Stimulated activated CD4-positive, alpha-beta T cell treated with anti-CD3 and anti-CD28 coated beads, Interleukin-1b, Interleukin-23, amount 100 ng/mL, for 24 hours (primary cell): Measurements from ENCODE around the gene REXO4.

ENCODE experiments used
- DNase-seq, 4 experiments: peaks; one replicate each; pipeline ENCODE4 v3.0.0-alpha.2; 2020; ENCODE audit warnings: low read depth in 4 of 4, low spot score in 1 of 4

The REXO4 gene

DNA sequence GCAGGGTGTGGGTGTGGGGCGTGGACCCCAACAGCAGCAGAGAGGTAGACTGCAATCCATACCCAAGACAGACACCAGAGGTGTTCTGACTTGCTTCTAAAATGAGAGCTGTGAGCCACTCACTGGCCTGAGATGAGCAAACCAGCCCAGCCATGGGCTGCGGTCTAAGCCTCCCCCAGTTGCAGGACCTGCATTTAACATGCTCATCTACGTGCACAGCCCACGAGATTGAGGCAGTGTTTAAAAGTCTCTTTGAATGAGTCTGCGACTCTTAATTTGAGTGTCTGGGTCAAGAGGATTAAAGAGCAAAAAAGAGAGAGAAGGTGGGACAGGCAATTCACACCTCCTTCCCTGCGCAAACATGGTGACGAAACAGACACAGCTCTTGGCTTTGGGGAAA, 47.9 kb downstream of the REXO4 start:
- DNase-seq = no peak

DNA sequence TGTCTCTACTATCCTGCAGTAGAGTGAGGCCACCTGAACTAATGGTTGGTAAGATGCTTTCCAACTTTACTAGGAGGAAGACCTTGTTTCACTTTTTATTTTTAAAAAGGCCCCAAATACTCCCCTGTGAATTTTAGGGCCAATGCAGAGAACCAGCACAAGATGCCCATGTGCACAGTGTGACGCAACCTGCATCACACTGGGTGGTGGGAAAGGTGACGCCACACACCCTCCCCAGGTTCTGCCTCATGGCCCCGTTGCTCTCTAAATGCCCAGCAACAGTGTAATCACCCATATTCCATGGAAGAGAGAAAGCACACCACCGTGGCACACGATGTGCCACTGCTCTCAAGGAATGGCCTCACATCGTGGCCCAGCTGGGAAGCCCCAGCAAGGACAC, 48.4 kb downstream of the REXO4 start:
- no peak for DNase-seq

- no peak for DNase-seq
Observed at GRCh38 chr9:133368249-133368881, 49.4 kb downstream of the REXO4 start.

DNA sequence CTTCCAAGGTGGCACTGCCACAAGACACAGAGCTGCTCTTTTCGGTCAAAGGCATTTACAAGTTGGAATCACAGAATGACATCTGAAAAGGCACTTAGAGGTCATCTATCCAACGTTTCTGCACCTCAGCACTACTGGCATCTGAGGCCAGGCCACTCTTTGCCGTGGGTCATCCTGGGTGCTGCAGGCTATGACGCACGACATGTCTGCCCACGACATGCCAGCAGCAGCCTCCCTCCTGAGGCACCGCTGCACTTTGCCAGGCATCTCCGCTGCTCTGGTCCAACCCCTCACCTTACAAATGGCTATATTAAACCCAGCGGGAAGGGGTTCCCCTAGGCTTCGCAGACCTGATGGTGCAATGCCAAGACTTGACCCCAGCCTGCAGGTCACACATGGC, 50.0 kb downstream of the REXO4 start:
- DNase-seq = no peak

DNA sequence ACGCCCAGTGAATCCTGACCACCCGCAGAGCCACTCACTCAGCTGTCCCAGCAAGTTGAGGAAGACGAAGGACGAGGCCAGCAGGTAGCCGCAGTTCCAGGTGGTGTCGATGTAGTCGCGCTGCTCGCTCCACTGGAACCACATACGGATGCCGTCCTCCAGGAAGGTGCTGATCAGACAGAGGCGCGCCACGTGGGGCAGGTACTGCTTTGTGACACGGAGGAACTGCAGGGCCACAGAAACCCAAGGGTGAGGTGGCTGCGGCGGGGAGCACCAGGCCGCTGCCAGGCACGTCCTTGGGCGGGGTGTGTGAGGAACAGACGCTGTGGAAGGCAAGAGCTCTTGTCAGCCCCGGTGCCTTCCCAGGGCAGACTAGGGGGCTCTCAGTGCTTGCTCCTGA, 50.6 kb downstream of the REXO4 start:
- no peak for DNase-seq

- no peak for DNase-seq
Observed at GRCh38 chr9:133366435-133366834, 51.4 kb downstream of the REXO4 start.

- DNase-seq = no peak
Observed at GRCh38 chr9:133362359-133363044, 55.3 kb downstream of the REXO4 start.

- DNase-seq = no peak
Observed at GRCh38 chr9:133361507-133362092, 56.2 kb downstream of the REXO4 start.

- no peak for DNase-seq
Observed at GRCh38 chr9:133360400-133361393, 57.1 kb downstream of the REXO4 start.

- no peak for DNase-seq
Observed at GRCh38 chr9:133359399-133360175, 58.2 kb downstream of the REXO4 start.

- no peak for DNase-seq
Observed at GRCh38 chr9:133357656-133358055, 60.2 kb downstream of the REXO4 start.

DNA sequence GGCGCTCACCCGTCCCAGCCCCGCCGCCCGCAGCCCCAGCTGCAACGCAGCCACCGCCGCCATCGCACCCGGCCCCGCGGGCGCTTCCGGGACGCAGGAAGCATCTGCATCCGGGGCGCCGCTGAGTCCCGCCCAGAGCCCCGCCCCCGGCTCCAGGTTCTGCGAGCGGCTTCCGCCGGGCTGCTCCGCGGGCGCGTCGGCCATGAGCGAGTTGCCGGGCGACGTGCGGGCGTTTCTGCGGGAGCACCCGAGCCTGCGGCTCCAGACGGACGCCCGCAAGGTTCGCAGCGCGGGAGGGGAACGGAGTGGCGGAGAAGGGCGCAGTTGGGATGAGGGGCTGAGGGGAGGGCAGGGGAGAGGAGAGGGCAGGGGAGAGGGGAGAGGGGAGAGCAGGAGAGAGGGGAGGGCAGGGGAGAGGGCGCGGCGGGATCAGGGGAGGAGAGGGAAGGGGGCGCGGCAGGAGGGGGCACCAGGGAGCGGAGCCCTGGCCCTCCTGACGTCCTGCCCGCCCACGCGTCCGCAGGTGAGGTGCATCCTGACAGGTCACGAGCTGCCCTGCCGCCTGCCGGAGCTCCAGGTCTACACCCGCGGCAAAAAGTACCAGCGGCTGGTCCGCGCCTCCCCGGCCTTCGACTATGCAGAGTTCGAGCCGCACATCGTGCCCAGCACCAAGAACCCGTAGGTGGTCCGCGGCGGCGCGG, 61.3 kb downstream of the REXO4 start, which contains the start of the genes SURF1 and SURF2:
TSS of gene SURF1 (minus strand) at position 97 of the 701 bp plus-strand sequence. CDS start at position 63, 34 bp downstream.
TSS of gene SURF2 (plus strand) at position 160 of the 701 bp plus-strand sequence. CDS start at position 203, 43 bp downstream.
- peak; percentile 82 to 92 (median 87) for DNase-seq
